Measurements from ENCODE around the gene PRKAA1.

DNA sequence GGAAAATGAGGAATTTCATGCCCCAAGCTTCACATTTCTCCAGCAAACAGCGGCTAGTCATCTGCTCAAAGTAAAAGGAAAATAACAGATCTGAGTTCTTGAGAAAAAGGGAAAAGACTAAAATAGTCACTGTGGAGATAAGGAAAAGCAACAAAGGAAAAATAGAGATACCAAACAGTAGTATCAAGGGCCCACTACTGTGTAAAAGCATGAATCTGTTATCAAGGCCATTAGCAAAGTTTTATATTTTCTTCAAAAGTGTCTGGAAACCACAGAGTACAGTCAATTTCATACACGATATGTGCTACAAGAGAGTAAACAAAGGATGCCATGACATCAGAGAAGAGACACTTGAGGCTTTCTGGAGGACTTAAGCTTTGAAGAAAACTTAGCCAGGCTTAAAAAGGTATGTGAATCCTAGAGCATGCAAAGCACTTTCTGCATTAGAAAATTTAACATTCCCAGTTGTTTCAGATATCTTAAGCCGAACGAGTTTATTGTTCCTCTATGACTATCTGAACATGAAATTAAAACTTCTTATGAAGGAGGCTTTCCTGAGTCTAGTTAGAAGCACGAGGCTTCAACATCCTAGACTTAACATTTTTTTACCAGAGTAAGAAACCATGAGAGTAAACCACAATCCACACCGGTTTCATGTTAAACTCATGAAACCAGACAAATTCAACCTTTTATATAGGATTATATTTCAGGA is 43.6 kb downstream of the PRKAA1 start:
- TF ChIP-seq, protein P1, sequence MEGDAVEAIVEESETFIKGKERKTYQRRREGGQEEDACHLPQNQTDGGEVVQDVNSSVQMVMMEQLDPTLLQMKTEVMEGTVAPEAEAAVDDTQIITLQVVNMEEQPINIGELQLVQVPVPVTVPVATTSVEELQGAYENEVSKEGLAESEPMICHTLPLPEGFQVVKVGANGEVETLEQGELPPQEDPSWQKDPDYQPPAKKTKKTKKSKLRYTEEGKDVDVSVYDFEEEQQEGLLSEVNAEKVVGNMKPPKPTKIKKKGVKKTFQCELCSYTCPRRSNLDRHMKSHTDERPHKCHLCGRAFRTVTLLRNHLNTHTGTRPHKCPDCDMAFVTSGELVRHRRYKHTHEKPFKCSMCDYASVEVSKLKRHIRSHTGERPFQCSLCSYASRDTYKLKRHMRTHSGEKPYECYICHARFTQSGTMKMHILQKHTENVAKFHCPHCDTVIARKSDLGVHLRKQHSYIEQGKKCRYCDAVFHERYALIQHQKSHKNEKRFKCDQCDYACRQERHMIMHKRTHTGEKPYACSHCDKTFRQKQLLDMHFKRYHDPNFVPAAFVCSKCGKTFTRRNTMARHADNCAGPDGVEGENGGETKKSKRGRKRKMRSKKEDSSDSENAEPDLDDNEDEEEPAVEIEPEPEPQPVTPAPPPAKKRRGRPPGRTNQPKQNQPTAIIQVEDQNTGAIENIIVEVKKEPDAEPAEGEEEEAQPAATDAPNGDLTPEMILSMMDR (IDR thresholded peaks at IDR 0.05): no peak
- no peak for TF ChIP-seq EZH2 (IDR thresholded peaks at IDR 0.05; ENCODE audit: borderline replicate concordance, insufficient read depth, low read depth, low read length, poor library complexity, severe bottlenecking)
